ENCODE data around the gene SCN1B.
A peak's percentile ranks its signal among the peaks of the same experiment; 100 is the strongest.
"Not testable (repeated sequence)": the region's sequence is repeated elsewhere in the genome, so short reads cannot be mapped to it uniquely, and the experiment has no call there.

SCN1B gene

GRCh38 chr19:35030257-35031071 is at the start of gene SCN1B:
SCN1B (plus strand) TSS chr19:35030470; CDS start chr19:35030821, 351 bp downstream.
- peak; percentile 91 for DNase-seq (ENCODE audit: low spot score)

- no peak for DNase-seq (ENCODE audit: low spot score)
Observed at GRCh38 chr19:34982275-34982674, 48.0 kb upstream of the SCN1B start.

GRCh38 chr19:34983786-34984185 is 46.5 kb upstream of the SCN1B start:
- no peak for DNase-seq (ENCODE audit: low spot score)

DNA sequence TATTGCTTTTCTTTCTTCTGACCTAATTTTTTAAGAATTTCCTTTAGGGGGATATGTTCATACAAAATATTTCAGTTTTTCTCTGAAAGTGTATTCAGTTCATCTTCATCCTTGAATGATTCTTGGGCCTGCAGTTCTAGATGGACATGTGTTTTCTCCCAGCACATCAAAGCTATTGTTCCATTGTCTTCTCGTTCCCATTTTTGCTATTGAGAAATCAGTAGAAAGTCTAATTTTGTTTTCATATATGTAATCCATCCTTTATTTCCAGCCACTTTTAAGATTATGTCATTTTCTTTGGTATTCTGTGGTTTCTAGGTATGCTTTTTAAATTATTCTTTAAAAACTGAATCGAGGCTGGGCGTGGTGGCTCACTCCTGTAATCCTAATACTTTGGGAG is 46.0 kb upstream of the SCN1B start:
- DNase-seq (ENCODE audit: low spot score) = no peak

DNA sequence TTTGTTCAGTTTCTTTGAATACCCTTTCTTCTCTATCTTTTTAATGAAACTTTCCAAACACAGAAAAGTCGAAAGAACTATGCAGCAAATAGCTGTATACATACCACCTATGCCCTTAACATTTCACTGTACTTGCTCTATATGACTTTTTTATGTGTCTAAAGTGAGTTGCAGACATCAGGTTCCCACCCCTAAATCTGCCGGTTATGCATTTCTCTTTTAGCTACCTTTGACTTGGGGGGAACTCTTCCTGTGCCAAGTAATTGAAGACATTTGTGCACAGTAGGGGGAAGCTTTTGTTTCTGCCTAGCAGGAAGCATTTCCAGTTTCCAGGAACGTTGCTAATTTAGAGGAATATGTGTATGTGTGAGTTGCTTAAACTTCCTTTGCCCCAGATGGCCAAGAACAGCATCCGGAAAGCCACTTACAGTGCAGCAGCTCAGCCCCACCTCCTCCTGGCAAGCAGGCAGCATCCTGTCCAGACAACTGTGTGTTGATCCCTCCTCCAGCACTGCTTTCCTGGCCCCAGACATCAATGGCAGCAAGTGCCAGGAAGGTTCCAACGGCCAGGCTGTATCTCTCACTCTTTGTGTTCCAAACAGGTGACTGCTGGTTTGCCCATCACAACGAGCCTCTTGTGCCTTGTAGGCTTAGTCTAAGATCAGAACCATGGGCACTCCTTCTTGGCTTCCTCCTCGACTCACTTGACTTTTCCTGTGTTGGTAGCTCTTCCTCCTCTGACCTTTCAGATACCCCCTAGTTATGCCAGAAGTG is 44.8 kb upstream of the SCN1B start:
- DNase-seq (ENCODE audit: low spot score) = no peak

DNA sequence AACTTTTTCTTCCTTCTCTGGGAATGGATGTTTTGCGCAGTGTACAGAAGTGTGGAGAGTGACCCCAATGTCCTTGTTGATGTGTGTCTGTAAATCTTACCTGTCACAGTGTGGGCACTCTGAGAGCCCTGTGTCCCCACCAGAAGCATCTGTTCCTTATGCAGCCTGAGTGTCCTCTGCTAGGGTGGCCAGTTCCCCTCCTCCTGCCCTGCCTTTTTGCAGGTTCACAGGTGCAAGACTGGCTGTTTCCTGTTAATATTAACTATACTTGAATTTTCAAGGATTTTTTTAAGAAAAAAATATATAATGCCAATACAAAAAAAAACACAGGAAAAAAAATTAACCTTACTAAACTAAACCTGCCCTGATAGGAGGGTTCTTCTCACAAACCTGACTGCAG is 42.2 kb upstream of the SCN1B start:
- no peak for DNase-seq (ENCODE audit: low spot score)

DNA sequence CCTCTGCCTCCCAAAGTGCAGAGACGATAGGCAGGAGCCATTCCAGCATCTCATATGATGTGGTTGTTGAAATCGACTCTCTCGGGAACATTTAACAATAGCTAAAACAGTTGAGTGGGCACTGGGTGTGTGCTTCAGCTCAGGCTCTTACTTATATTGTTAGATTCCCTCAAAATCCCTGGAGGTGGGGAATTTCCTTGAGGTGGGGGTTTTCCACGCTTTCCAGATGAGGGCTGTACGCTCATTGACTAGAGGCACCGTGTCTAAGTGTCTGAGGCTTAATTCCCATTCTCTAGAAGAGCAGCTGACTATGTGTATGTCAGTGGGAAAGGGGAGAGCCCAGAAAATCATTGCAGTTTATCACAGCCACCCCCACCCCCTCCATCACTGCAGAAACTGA is 41.0 kb upstream of the SCN1B start:
- no peak for DNase-seq (ENCODE audit: low spot score)

- DNase-seq (ENCODE audit: low spot score) = no peak
Observed at GRCh38 chr19:34990578-34991192, 39.6 kb upstream of the SCN1B start.

GRCh38 chr19:34991542-34992333 is 38.5 kb upstream of the SCN1B start:
- no peak for DNase-seq (ENCODE audit: low spot score)

DNA sequence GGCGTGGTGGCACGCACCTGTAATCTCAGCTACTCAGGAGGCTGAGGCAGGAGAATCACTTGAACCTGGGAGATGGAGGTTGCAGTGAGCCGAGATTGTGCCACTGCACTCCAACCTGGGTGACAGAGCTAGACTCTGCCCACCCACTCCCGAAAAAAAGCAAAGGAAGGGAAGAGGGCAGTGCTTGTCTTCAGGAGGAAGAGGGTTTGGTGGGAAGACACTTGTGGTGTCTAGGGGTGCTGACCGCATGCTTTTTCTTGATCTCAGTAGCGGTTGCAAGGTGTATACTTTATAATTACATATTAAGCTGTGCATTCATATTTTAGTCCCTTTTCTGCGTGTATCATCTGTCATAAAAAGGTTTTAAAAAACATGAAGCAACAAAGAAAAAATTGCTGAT is 37.7 kb upstream of the SCN1B start:
- not testable (repeated sequence) for DNase-seq (ENCODE audit: low spot score)

GRCh38 chr19:34994286-34994642 is 36.0 kb upstream of the SCN1B start:
- DNase-seq (ENCODE audit: low spot score) = no peak

DNA sequence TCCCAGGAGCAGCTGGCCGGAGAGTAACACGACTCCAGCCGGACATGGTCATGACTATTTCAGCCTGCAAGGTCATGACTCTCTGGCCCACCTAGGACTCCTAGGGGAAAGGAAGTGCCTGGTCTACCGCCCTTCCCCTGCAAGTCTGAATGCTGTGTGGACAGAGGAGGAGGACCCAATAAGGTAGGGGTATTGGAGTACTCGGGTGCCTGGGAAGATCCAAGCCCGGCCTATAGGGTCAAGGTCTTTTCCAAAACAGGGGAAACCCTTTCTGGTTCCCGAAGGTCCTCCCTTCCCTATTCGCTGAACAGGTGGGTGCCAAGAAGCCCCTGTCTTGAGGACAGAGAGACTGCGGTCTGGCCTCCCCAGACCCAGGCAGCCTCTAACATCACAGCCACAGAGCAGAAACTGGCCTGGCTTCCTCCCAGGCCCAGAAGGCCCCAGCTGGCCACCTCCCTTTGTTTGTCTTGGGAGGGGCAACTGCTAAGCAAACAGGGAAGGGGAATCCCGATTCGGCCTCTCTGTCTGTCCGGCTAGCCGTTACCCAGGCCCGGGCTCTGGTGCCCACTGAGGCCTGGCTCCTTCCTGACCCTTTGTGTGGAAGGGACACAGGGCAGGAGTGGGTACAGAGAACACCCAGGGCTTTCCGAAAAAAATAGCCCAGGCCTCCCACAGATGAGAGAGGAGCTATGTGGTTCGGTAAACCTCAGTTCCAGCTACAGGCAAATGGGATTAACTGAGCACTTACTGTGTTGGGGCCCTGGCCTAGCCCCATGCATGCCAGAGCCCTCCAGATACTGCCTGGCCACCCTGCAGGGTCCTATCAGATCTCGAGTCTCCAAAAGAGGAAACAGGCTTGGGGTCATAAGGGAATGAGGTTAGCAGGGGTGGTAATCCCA is 35.4 kb upstream of the SCN1B start:
- no peak for DNase-seq (ENCODE audit: low spot score)

GRCh38 chr19:34995551-34995950 is 34.7 kb upstream of the SCN1B start:
- no peak for DNase-seq (ENCODE audit: low spot score)

DNA sequence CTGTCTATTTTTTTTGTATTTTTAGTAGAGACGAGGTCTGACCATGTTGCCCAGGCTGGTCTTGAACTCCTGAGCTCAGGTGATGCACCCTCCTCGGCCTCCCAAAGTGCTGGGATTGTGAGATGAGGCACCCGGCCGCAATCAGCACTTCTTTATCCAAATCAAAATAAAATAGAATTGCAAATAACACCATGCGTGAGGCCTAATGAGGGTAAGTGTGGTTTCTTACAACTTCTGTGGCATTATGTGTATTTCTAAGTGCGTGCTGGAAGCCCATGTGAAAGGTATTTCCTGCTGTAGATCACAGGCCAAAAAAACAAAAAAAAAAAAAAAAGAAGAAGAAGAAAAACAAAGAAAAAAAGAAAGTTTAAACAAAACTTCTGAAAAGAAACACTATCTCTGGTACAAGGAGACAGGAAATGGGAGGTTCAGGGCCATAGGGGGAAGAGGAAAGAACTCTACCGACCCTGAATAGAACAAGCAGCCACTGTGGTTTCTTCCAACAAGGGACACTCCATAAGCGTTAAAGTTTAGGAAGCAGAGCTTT is 33.1 kb upstream of the SCN1B start:
- DNase-seq (ENCODE audit: low spot score) = no peak

DNA sequence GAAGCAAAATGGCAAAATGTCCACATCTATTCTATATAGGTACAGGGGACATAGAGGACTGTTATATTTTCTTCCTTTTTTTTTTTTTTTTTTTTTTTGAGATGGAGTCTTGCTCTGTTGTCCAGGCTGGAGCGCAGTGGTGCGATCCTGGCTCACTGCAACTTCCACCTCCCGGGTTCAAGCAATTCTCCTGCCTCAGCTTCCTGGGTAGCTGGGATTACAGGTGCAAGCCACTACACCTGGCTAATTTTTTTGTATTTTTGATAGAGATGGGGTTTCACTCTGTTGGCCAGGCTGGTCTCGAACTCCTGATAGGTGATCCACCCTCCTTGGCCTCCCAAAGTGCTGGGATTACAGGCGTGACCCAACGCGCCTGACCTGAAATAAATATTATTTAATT is 32.0 kb upstream of the SCN1B start:
- not testable (repeated sequence) for DNase-seq (ENCODE audit: low spot score)

DNA sequence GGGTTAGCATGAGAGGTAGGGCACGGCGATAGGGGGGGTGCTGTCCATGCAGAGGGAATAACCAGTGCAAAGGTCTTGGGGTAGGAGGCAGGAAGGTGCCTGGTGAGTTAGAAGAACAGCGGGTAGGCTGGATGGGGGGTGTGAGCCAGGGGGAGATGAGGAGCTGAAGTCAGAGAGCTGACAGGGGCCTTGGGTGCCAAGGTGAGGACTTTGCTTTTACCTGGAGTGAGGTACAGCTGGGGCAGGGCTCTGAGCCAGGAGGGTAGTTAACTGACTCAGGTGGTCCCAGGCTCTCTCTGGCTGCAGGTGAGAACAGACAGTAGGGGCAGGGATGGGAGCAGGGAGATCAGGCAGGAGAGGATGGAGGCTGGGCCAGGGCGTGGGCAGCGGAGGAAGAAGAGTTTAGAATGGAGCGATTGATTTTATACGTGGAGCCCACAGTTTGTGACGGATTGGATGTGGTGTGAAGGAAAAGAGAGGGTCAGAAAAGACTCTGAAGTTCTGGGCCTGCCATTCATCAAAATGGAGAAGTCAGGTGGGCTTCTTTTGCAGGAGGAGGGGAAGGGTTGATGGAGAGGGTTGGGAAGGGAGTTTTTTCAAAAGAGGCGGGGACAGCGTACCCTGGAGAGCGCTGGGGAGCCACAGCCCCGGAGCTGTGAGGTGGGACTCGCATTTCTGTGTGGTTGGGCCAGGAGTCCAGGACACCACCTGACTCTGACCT is 31.3 kb upstream of the SCN1B start:
- DNase-seq (ENCODE audit: low spot score) = peak; percentile 31

- peak; percentile 95 for DNase-seq (ENCODE audit: low spot score)
Observed at GRCh38 chr19:34999498-35000337, 30.6 kb upstream of the SCN1B start, which contains the start of gene GRAMD1A. GRAMD1A (plus strand) TSS chr19:35000323; CDS start chr19:35000479, 156 bp downstream.

- DNase-seq (ENCODE audit: low spot score) = no peak
Observed at GRCh38 chr19:35000338-35000646, 30.0 kb upstream of the SCN1B start.

Measured in D341Med (cell line).